ENCODE data around the gene CREB3L2. TPM values are rescaled to one million over a fixed set of nuclear protein-coding genes. Genes with fewer than 3 reads are reported as not detected.

The CREB3L2 gene
- total RNA-seq, 1 donor from 2014 or later, result 61.8 TPM

DNA sequence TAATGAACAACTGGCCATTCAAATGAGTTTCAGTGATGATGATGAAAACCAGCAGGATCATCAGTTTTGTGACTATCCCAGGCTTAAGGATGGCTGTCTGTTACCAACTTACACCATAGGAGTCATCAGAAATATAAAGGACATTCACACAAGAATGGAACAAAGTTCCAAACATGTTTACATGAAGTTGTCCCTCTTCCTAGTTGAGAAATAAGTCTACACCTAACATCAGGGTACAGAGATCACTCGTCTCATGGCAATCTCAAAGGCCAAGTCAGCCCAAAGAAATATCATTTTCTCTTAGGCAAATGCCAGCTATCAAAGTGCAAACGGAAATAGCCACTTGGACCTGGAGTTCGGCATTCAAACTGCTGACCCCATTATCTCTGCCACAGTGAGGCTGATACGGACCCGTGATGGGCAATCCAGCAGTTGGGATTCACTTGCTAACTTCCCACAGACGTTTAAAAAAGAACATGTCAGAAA is 53.0 kb downstream of the CREB3L2 start:
- no peaks in the 10 kb centered on the region for H3K27me3 ChIP-seq
- no peaks in the 10 kb centered on the region for H3K9me3 ChIP-seq
- no peak overlapping the region for H3K4me3 ChIP-seq
- DNase-seq (no peak), ATAC-seq (no peak)
- H3K27ac ChIP-seq, result no peak overlapping the region
- intact Hi-C loops (cut with DNase I), result no loop called here
- TF ChIP-seq, protein P1, sequence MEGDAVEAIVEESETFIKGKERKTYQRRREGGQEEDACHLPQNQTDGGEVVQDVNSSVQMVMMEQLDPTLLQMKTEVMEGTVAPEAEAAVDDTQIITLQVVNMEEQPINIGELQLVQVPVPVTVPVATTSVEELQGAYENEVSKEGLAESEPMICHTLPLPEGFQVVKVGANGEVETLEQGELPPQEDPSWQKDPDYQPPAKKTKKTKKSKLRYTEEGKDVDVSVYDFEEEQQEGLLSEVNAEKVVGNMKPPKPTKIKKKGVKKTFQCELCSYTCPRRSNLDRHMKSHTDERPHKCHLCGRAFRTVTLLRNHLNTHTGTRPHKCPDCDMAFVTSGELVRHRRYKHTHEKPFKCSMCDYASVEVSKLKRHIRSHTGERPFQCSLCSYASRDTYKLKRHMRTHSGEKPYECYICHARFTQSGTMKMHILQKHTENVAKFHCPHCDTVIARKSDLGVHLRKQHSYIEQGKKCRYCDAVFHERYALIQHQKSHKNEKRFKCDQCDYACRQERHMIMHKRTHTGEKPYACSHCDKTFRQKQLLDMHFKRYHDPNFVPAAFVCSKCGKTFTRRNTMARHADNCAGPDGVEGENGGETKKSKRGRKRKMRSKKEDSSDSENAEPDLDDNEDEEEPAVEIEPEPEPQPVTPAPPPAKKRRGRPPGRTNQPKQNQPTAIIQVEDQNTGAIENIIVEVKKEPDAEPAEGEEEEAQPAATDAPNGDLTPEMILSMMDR (IDR thresholded peaks at IDR 0.05), result no peak
- peaks cover 23% of the 10 kb centered on the region for H3K4me1 ChIP-seq
- H3K36me3 ChIP-seq, result no peaks in the 10 kb centered on the region

DNA sequence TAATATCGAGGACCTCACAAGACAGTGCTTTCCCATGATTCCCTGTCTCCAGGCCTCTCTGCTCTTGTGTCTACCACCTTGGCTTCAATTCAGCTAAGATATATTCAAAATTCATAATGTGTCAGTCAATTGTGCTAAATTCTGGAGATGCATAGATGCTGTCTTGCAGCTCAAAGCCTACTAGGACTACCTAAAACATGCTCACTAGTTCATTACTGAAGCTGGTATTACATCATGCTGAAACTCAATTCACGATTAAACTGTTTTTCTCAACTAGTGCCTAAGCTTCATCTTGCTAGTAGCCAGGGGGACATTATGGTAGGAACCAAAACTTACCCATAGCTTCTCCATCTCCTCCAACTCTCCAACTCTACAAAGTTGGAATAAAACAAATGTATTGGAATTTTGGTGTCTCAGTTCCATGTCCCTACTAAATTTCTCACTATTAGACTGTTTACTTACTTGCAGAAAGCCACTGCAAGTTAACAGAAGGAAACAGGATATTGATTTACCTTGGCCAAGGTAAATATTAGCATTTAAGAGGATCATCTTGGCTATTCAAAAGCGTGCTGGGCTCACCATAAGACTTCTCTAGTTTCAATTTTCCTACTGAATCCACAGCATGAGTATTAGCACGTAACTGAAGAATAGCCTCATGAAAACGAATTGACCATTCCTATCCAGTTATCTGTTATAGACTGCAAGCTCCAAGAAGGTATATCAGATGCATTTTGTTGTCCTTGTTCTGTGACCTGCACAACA is 53.6 kb downstream of the CREB3L2 start:
- Histone ChIP-seq H3K36me3 (no peaks in the 10 kb centered on the region), H3K4me3 (no peak overlapping the region), H3K27ac (no peak overlapping the region), H3K4me1 (peaks cover 21% of the 10 kb centered on the region), H3K9me3 (no peaks in the 10 kb centered on the region), H3K27me3 (no peaks in the 10 kb centered on the region)
- ATAC-seq (no peak), DNase-seq (no peak)
- intact Hi-C loops (cut with DNase I), result no loop called here
- TF ChIP-seq, protein P1 (IDR thresholded peaks at IDR 0.05), result no peak

DNA sequence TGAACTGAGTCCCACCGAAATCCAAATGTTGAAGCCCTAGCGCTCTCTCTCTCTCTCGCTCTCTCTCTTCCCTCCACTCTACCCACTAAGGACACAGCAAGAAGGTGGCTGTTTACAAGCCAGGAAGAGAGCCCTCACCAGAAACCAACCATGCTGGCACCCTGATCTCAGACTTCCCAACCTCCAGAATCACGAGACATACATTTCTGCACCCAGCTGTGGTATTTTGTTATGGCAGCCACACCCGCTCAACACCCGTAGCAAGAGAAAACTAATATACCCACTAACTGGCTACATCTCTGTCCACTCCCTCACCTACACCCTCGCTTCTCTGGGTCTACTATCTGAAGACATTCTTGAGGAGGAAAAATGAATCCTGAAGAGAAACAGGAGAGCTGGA is 54.8 kb downstream of the CREB3L2 start:
- Histone ChIP-seq H3K36me3 (no peaks in the 10 kb centered on the region), H3K4me1 (peaks cover 14% of the 10 kb centered on the region), H3K9me3 (no peaks in the 10 kb centered on the region), H3K27ac (no peak overlapping the region), H3K4me3 (no peak overlapping the region), H3K27me3 (no peaks in the 10 kb centered on the region)
- TF ChIP-seq, protein P1 (IDR thresholded peaks at IDR 0.05), result no peak
- no peak for ATAC-seq
- intact Hi-C loops (cut with DNase I), result no loop called here
- no peak for DNase-seq

DNA sequence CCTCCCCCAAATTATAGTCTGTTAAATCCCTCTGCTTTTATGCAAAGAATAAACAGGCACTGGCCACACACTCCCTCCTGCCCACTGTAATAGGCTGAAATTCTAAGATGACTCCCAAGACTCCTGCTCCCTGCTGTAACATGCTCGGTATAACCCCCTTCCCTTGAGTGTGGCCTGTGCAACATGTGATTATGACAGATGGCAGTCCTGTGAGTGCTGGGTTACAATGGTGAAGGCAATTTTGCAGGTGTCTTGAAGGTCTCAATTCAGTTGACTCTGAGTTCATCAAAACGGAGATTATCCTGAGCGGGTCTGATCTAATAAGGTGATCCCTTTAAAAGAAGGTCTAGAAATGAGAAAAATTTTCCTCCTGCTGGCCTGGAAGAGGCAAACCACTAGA is 55.9 kb downstream of the CREB3L2 start:
- Histone ChIP-seq H3K9me3 (no peaks in the 10 kb centered on the region), H3K4me3 (no peak overlapping the region), H3K27ac (no peak overlapping the region), H3K36me3 (no peaks in the 10 kb centered on the region), H3K27me3 (no peaks in the 10 kb centered on the region), H3K4me1 (peaks cover 11% of the 10 kb centered on the region)
- no peak for ATAC-seq
- no peak for DNase-seq
- TF ChIP-seq, protein P1 (IDR thresholded peaks at IDR 0.05), result no peak
- intact Hi-C loops (cut with DNase I), result no loop called here

DNA sequence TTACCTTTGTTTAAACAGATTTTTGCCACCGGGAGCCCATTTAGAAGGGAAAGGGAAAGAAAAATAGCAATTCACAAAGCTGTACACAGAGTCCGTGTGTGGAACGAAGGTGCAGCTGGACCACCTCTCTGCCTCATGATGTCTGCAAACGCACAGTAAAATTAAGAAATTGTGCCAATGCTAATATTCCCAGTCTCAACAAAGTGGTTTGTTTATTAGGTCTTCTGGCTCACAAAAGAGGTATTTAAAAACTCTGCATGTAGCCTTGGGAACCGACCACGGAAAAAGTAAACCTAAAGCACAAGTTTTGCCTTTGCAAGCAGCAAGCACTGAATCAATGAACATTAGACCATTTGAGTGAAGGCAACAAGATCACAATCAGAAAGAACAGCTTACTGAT is 57.7 kb downstream of the CREB3L2 start:
- Histone ChIP-seq H3K27ac (no peak overlapping the region), H3K4me1 (peaks cover 11% of the 10 kb centered on the region), H3K27me3 (no peaks in the 10 kb centered on the region), H3K4me3 (no peak overlapping the region), H3K36me3 (no peaks in the 10 kb centered on the region), H3K9me3 (no peaks in the 10 kb centered on the region)
- DNase-seq (no peak), ATAC-seq (no peak)
- TF ChIP-seq, protein P1 (IDR thresholded peaks at IDR 0.05), result no peak
- intact Hi-C loops (cut with DNase I), result no loop called here
